Caki2 (cell line): Measurements from ENCODE around the gene MYO5B. TPM values are rescaled to one million over a fixed set of nuclear protein-coding genes. Genes with fewer than 3 reads are reported as not detected.
A peak's percentile ranks its signal among the peaks of the same experiment; 100 is the strongest.
"Not testable (repeated sequence)": the region's sequence is repeated elsewhere in the genome, so short reads cannot be mapped to it uniquely, and the experiment has no call there.

Experiments used
- DNase-seq: peaks from one replicate; pipeline ENCODE4 v3.0.0-alpha.2; 2015; ENCODE audit warnings: low read depth
- in situ Hi-C: cut with HindIII; loops from 2 replicates; pipeline ENCODE4 v1.10.0; 2016; ENCODE audit warnings: low sequenced_read_pairs, low pct_unique_long_range_greater_than_20kb, mixed read lengths
- total RNA-seq: library from RNA; depleted of rRNA; stranded (reverse); fragments of >200 nt; shearing (Covaris generic); gene quantifications from 2 replicates; pipeline ENCODE4 v1.2.3, GENCODE V29; 2014; ENCODE audit warnings: low replicate concordance

Gene MYO5B
- total RNA-seq, 1 experiment from 2014 or later: 9.6 TPM

DNA sequence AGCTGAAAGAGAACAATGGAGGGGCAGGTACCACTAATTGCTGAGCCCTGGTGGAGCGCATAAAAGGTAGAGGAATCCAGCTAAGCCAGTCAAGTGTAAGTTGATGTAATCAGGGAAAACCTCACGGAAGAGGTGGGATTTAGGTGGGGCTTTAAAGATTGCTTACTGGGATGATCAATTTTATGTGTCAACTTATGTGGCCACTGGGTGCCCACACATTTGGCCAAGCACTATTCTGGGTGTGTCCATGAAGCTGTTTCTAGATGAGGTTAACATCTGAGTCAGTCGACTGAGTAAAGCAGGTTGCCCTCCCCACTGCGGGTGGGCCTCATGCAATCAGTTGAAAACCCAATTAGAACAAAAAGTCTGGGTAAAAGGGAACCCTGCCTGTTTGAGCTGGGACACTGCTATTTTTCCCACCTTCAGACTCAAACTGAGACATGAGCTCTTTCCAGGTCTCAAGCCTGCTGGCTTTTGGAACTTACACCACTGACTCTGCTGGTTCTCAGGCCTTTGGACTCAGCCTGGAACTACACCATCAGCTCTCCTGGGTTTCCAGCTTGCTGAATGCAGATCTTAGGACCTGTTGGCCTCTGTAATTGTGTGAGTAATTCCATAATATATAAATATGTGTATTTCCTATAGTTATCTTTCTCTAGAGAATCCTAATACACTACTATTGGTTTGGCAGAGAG lies 67.3 kb downstream of the MYO5B start:
- no peak for DNase-seq
- in situ Hi-C loops: no loop called here

GRCh38 chr18:50126471-50126870 lies 68.5 kb downstream of the MYO5B start:
- no peak for DNase-seq
- in situ Hi-C loops: no loop called here

- in situ Hi-C loops: no loop called here
- no peak for DNase-seq
These were observed 69.5 kb downstream of the MYO5B start for GRCh38 chr18:50125456-50125855.

GRCh38 chr18:50119296-50119695 lies 75.7 kb downstream of the MYO5B start:
- peak; percentile 20 for DNase-seq
- in situ Hi-C loops: no loop called here

DNA sequence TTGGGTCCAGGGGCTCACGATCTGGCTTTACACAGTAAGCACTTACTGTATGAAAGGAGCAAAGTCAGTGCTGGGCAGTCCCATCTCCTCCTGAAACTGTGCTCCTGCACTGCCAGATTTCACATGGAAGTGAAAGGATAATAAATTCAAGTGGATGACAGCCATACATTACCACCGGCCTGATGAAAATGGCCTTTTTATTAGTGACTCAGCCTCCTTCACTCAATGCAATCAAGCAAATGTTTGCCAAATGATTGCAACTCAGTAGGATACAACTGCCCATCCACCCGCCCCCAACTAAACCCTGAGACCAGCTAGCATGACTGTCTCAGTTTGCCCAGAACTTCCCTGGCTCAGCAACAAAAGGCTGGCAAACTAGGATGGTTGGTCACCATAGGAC lies 77.1 kb downstream of the MYO5B start:
- no peak for DNase-seq

GRCh38 chr18:50115095-50115494 lies 79.9 kb downstream of the MYO5B start:
- in situ Hi-C loops: no loop called here

More for the DNA sequence above, 77.1 kb downstream of the MYO5B start:
- in situ Hi-C loops: no loop called here

DNA sequence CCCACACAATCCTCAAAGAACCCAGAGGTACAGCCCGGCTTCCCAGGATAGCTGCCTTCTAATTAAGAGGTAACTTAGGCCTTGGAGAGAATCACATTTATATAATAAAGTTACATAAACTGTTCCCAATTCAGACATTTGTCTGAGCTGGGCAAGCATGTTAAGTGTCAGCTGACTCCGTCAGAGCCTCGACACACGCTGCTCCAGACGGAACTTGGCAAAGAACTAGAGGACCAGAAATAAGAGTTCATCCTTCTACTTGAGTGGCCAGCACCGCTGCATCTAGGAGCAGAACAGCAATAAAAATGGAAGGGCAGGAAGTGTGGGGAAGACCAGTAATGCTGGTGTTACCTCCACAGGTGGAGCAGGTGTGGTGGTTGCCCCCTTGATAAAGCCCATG lies 80.5 kb downstream of the MYO5B start:
- in situ Hi-C loops: no loop called here
- no peak for DNase-seq

More at GRCh38 chr18:50115095-50115494, 79.9 kb downstream of the MYO5B start:
- no peak for DNase-seq

GRCh38 chr18:50113726-50114125 lies 81.2 kb downstream of the MYO5B start:
- no peak for DNase-seq
- in situ Hi-C loops: no loop called here

DNA sequence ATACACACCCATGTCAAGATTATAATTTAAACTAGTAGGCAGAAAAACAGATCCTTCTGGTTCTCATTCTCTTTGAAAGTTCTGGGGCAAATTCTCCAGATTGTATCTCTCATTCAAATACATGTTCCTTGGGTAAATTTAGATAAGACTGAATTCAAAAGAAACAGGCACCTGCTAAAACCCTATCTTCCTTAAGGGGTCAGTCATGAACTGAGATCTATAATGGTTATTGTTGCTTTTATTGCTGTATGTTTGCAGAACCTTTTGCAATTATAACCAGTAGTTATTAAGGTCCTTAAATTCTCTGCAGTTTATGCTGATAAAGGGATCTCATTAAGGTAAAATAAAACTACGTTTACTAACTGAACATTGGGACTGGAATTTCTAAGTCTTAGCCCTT lies 83.5 kb downstream of the MYO5B start:
- no peak for DNase-seq
- in situ Hi-C loops: no loop called here

GRCh38 chr18:50107468-50107977 lies 87.4 kb downstream of the MYO5B start:
- DNase-seq: no peak
- in situ Hi-C loops: no loop called here

DNA sequence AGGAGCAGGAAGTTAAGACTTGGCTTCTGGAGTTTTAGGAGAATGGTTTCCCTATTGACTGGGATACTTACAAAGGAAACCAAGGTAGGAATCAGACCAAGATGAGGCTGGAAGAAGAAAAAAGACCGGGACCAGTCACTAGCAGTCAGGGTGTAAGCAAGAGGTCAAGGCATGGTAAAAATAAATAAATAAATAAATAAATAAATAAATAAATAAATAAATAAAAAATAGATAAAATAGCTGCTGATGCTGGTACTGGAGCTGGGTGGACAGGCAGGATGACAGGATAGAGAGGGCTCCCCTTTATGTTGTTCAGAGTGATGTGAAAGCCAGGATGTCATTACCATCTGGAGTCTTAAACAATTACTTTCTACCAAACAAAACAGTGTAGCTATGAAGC lies 89.9 kb downstream of the MYO5B start:
- in situ Hi-C loops: no loop called here
- no peak for DNase-seq

GRCh38 chr18:50104421-50104820 lies 90.5 kb downstream of the MYO5B start:
- in situ Hi-C loops: no loop called here
- DNase-seq: no peak

DNA sequence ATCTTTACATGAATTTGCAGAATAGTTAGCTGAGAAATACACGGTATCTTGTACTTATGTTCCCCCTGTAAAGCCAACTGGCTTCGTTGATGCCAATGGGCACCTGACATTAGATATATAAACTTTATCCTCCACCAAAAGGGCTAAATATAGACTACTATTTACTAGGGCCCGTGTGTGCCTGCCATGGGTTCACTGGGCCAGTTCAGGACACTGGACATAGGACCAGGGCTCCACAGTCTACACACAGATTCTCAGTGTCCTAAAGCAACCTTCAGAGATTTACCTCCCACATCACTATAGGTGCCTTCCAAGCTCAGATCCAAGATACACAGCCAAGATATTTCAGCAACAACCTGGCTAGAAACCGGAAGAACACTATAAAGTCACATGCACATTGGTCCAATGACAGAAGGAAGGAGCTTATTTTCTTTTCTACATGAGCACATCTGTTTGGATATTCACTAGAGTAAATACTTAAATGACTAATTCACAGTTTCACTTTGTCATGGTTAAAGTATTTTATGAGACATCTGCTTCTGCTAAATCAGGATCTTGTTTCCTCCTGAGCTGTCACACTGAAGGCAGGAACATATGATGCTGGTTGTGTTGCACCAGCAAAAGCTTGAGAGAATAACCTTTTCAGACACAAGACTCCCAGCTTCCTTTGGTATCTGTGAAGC lies 95.1 kb downstream of the MYO5B start:
- in situ Hi-C loops: no loop called here

DNA sequence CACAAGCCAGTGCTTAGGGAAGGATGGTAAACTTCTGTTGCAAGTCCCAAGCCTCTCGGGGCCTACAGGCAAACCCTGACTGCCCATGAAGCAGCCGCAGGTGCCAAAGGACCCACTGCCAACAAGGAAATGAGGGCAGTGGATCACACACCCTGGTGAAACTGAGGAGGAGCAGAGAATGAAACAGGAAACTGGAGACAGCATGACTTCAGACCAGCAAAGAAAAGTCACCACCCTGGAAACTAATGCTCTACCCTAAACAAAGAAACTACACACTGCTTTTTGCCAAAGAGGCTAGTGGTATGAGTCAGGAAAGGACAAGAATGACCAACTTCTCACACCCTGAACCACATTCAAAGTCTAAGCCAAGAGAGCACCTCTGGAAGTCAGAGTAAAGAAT lies 97.2 kb downstream of the MYO5B start:
- DNase-seq: no peak
- in situ Hi-C loops: no loop called here

More for the DNA sequence above, 95.1 kb downstream of the MYO5B start:
- DNase-seq: peak; percentile 56

DNA sequence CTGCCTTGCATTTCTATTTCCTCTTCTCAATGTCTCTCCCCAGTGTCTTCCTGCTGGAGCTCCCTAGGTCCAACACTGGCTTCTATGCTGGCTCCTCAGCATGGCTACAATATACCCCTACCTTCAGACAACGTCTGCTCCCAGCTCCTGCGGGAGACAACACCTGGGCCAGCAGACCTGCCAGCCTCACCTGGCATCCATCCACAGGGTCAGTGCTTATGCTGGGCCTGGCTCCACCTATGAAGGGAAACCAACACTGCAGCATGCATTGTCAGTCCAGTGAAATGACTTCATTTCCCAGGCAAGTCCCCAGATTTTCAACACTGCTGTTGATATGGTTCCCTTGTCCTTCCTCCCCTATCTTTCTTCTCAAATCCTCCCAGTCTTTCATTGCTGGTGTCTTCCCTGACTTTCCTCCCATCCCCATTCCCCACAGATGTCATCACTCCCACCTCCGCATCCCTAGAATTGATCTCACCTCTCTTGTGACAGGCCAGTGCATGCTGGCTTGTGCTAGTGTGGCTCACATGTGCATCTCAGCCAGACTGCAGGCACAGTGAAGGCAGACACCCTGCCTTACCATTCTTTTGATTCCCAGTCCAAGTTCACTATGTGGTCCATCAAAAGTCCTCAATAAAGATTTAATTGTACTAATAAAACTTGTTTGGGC lies 98.0 kb downstream of the MYO5B start:
- DNase-seq: no peak
- in situ Hi-C loops: no loop called here

- in situ Hi-C loops, DNase-seq: not testable (repeated sequence)
These were observed 100.2 kb downstream of the MYO5B start for GRCh38 chr18:50094786-50095185.

DNA sequence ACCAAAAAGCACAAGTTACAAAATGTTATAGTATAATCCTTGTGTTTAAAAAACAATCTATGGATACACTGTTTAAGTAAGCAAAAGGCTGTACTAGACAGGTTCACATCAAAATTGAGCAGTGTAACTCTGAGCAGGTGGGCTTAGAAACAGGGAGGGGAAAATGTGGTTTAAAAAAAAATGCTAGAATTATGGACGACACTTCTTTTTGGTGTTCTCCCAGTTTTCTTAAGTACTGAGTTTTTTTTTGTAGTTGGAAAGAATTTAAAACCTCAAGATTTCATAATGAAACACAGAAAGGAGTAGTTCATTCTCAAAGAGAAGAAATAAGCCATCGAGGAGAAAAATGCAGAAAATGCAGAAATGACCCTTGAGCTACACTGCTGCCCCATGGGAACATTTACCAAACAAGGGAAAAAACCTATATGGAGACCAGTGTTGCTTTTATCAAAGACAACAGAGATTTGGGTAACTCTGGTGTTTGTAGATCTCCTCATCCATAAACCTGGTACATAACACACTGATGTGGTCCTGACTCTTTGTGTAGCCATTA lies 100.7 kb downstream of the MYO5B start:
- in situ Hi-C loops: no loop called here
- DNase-seq: no peak

- DNase-seq: no peak
- in situ Hi-C loops: no loop called here
These were observed 101.4 kb downstream of the MYO5B start for GRCh38 chr18:50093366-50094064.
